GM12878 (cell line): ENCODE measurements around the gene ARFGAP3. TPM values are rescaled to one million over a fixed set of nuclear protein-coding genes. Genes with fewer than 3 reads are reported as not detected.

Source experiments
- BACH1 ChIP-seq: fragments of 450-650 bp; IDR thresholded peaks from 2 replicates; pipeline ENCODE4 v1.6.1; 2017; ENCODE audit warnings: mild to moderate bottlenecking, borderline replicate concordance
- CBX5 ChIP-seq: sonication (generic); IDR thresholded peaks from 2 replicates; pipeline ENCODE4 v1.6.1; 2016; ENCODE audit warnings: low read depth, moderate library complexity, mild to moderate bottlenecking, inconsistent platforms
- CHD2 ChIP-seq: IDR thresholded peaks from 2 replicates; pipeline ENCODE4 v1.6.1; 2011; ENCODE audit warnings: low read depth, low read length, improper control_type of control experiment, borderline replicate concordance
- CREB1 ChIP-seq: IDR thresholded peaks from 2 replicates; pipeline ENCODE4 v1.6.1; 2012; ENCODE audit warnings: low read depth, mild to moderate bottlenecking, inconsistent platforms
- EP300 ChIP-seq, 2 experiments: fragments of 150-350 bp in 1 of 2; IDR thresholded peaks; 2 replicates each; pipeline ENCODE4 v1.6.1; 2011 to 2012; ENCODE audit warnings: low read depth in 2 of 2, low read length in 2 of 2, borderline replicate concordance in 1 of 2, improper control_type of control experiment in 1 of 2, inconsistent platforms in 1 of 2; ENCODE audit not compliant: control insufficient read depth in 1 of 2
- GATAD2B ChIP-seq: fragments of 450-650 bp; conservative IDR thresholded peaks from 2 replicates; pipeline ENCODE4 v1.6.1; 2017; ENCODE audit warnings: low read depth, mild to moderate bottlenecking, moderate library complexity
- HDGF ChIP-seq: fragments of 450-650 bp; IDR thresholded peaks from 2 replicates; pipeline ENCODE4 v1.6.1; 2016; ENCODE audit warnings: antibody characterized with exemption
- JUND ChIP-seq: IDR thresholded peaks from 2 replicates; pipeline ENCODE4 v1.6.1; 2012; ENCODE audit warnings: low read depth, mild to moderate bottlenecking, low read length, improper control_type of control experiment, moderate library complexity
- LARP7 ChIP-seq: fragments of 450-650 bp; IDR thresholded peaks from 2 replicates; pipeline ENCODE4 v1.6.1; 2017; ENCODE audit warnings: mild to moderate bottlenecking
- NFIC ChIP-seq: IDR thresholded peaks from 2 replicates; pipeline ENCODE4 v1.6.1; 2012; ENCODE audit warnings: low read depth, mild to moderate bottlenecking, inconsistent platforms, low read length, moderate library complexity
- NFXL1 ChIP-seq: fragments of 450-650 bp; IDR thresholded peaks from 2 replicates; pipeline ENCODE4 v1.6.1; 2017; ENCODE audit warnings: antibody characterized with exemption, mild to moderate bottlenecking, borderline replicate concordance
- NKRF ChIP-seq: fragments of 450-650 bp; conservative IDR thresholded peaks from 2 replicates; pipeline ENCODE4 v1.6.1; 2017; ENCODE audit warnings: mild to moderate bottlenecking, moderate library complexity
- RAD21 ChIP-seq: IDR thresholded peaks from 2 replicates; pipeline ENCODE4 v1.6.1; 2011; ENCODE audit warnings: mild to moderate bottlenecking, low read depth, low read length, moderate library complexity; ENCODE audit not compliant: insufficient read depth
- RBBP5 ChIP-seq: fragments of 200-600 bp; sonication (generic); conservative IDR thresholded peaks from 2 replicates; pipeline ENCODE4 v1.6.1; 2016
- RFX5 ChIP-seq: IDR thresholded peaks from 2 replicates; pipeline ENCODE4 v1.6.1; 2011; ENCODE audit warnings: low read depth, low read length, improper control_type of control experiment
- SIN3A ChIP-seq: IDR thresholded peaks from 2 replicates; pipeline ENCODE4 v1.6.1; 2012; ENCODE audit warnings: low read depth, low read length, improper control_type of control experiment
- SPI1 ChIP-seq: IDR thresholded peaks from 2 replicates; pipeline ENCODE4 v1.6.1; 2011; ENCODE audit warnings: low read depth, mild to moderate bottlenecking, low read length, moderate library complexity, borderline replicate concordance; ENCODE audit not compliant: insufficient read depth
- SRF ChIP-seq, 2 experiments: IDR thresholded peaks; 2 replicates each; pipeline ENCODE4 v1.6.1; 2011; ENCODE audit warnings: low read depth in 2 of 2, low read length in 2 of 2, mild to moderate bottlenecking in 1 of 2, moderate library complexity in 1 of 2
- STAT1 ChIP-seq: fragments of 450-650 bp; conservative IDR thresholded peaks from 2 replicates; pipeline ENCODE4 v1.6.1; 2014; ENCODE audit warnings: antibody characterized with exemption, mild to moderate bottlenecking
- TARDBP ChIP-seq: IDR thresholded peaks from 2 replicates; pipeline ENCODE4 v1.6.1; 2016; ENCODE audit warnings: borderline replicate concordance
- WRNIP1 ChIP-seq: IDR thresholded peaks from 2 replicates; pipeline ENCODE4 v1.6.1; 2011; ENCODE audit warnings: low read depth, low read length, improper control_type of control experiment, borderline replicate concordance
- YBX1 ChIP-seq: fragments of 450-650 bp; IDR thresholded peaks from 2 replicates; pipeline ENCODE4 v1.6.1; 2016; ENCODE audit warnings: antibody characterized with exemption
- ZNF207 ChIP-seq: fragments of 450-650 bp; IDR thresholded peaks from 2 replicates; pipeline ENCODE4 v1.6.1; 2014; ENCODE audit warnings: antibody characterized with exemption, mild to moderate bottlenecking, borderline replicate concordance
- ZNF24 ChIP-seq: fragments of 450-650 bp; IDR thresholded peaks from 2 replicates; pipeline ENCODE4 v1.6.1; 2017; ENCODE audit warnings: antibody characterized with exemption, mild to moderate bottlenecking
- ZNF274 ChIP-seq: IDR thresholded peaks from one replicate; pipeline ENCODE4 v1.8.0; 2011; ENCODE audit not compliant: insufficient read length, insufficient read depth
- ZNF384 ChIP-seq: IDR thresholded peaks from 2 replicates; pipeline ENCODE4 v1.6.1; 2012; ENCODE audit warnings: low read depth, mild to moderate bottlenecking, low read length, improper control_type of control experiment, borderline replicate concordance
- polyA plus RNA-seq, 11 experiments: library from polyadenylated mRNA; depleted of rRNA in 4 of 11; unstranded in 6 of 11; stranded (reverse) in 5 of 11; fragments of >200 nt; fragmentation: Nextera tagmentation in 4 of 11; fragmentation: Illumina TruSeq in 1 of 11; extraction: Ambion mirVana in 4 of 11; extraction: Trizol in 1 of 11; gene quantifications; 1 replicate in 1 of 11; 2 replicates in 10 of 11; pipeline versions ENCODE4 v1.2.1 to v1.2.3, GENCODE V29; 2011 to 2016; ENCODE audit warnings: inconsistent platforms in 2 of 11, missing spikeins in 2 of 11, low read depth in 1 of 11
- total RNA-seq, 4 experiments: library from RNA; depleted of rRNA in 3 of 4; stranded (reverse); fragments of >200 nt in 3 of 4; fragmentation: Illumina TruSeq in 1 of 4; extraction: Trizol in 1 of 4; gene quantifications; 2 replicates each; pipeline versions ENCODE4 v1.2.1 to v1.2.3, GENCODE V29; 2013 to 2021
- TF ChIP-seq, protein P1 (sequence below): fragments of 450-650 bp; IDR thresholded peaks from 2 replicates; pipeline ENCODE4 v1.6.1; 2017; ENCODE audit warnings: mild to moderate bottlenecking
- TF ChIP-seq, protein P2 (sequence below): IDR thresholded peaks from 2 replicates; pipeline ENCODE4 v1.6.1; 2012; ENCODE audit warnings: low read depth, low read length, improper control_type of control experiment

The ARFGAP3 gene
- total and polyA plus RNA-seq, 10 of the 15 experiments (the other 5 are each of a cell fraction or from before 2014, with no cell fraction given) = 29.7 to 50.8 (median 39.5) TPM

- TF ChIP-seq CHD2 = peak; percentile 57; the same call in 1 of the 2 replicates
- no peak for TF ChIP-seq YBX1
- TF ChIP-seq, protein P1, sequence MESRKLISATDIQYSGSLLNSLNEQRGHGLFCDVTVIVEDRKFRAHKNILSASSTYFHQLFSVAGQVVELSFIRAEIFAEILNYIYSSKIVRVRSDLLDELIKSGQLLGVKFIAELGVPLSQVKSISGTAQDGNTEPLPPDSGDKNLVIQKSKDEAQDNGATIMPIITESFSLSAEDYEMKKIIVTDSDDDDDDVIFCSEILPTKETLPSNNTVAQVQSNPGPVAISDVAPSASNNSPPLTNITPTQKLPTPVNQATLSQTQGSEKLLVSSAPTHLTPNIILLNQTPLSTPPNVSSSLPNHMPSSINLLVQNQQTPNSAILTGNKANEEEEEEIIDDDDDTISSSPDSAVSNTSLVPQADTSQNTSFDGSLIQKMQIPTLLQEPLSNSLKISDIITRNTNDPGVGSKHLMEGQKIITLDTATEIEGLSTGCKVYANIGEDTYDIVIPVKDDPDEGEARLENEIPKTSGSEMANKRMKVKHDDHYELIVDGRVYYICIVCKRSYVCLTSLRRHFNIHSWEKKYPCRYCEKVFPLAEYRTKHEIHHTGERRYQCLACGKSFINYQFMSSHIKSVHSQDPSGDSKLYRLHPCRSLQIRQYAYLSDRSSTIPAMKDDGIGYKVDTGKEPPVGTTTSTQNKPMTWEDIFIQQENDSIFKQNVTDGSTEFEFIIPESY = no peak
- TF ChIP-seq NKRF = no peak
- peak; percentile 61; the same call in 1 of the 2 replicates for TF ChIP-seq ZNF207
- TF ChIP-seq TARDBP = peak; percentile 38; the same call in 1 of the 2 replicates
- TF ChIP-seq ZNF274 = no peak
- TF ChIP-seq SPI1 = peak; percentile 99
- no peak for TF ChIP-seq NFXL1
- peak; percentile 17; the same call in 1 of the 2 replicates for TF ChIP-seq LARP7
- TF ChIP-seq GATAD2B = peak; percentile 99
- TF ChIP-seq SIN3A = no peak
- 0 out of 2 replicates have a peak, but pooled peaks have one; percentile 5 for TF ChIP-seq CREB1
- TF ChIP-seq ZNF384 = no peak
- peak in 1 of 2 experiments; percentile 60; a peak in 1 of 4 replicates for TF ChIP-seq SRF (IDR thresholded peaks at IDR 0.05; ENCODE audit: low read depth in 2 of 2, low read length in 2 of 2)
- TF ChIP-seq ZNF24 = peak; percentile 44; the same call in 1 of the 2 replicates
- no peak for TF ChIP-seq RFX5
- peak; percentile 40; the same call in 1 of the 2 replicates for TF ChIP-seq HDGF
- peak; percentile 92 for TF ChIP-seq NFIC
- no peak for TF ChIP-seq WRNIP1
- TF ChIP-seq JUND = no peak
- TF ChIP-seq STAT1 = no peak
- TF ChIP-seq, protein P2, sequence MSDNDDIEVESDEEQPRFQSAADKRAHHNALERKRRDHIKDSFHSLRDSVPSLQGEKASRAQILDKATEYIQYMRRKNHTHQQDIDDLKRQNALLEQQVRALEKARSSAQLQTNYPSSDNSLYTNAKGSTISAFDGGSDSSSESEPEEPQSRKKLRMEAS = peak; percentile 33; the same call in 1 of the 2 replicates
- TF ChIP-seq BACH1 = peak; percentile 86; the same call in 1 of the 2 replicates
- peak; percentile 75 to 82 for TF ChIP-seq EP300 (IDR thresholded peaks at IDR 0.05; ENCODE audit: borderline replicate concordance in 1 of 2, control insufficient read depth in 1 of 2, low read depth in 2 of 2, low read length in 2 of 2)
- TF ChIP-seq RAD21 = no peak
- no peak for TF ChIP-seq CBX5
- no peak for TF ChIP-seq RBBP5
These were observed 87.3 kb downstream of the ARFGAP3 start (continued) for GRCh38 chr22:42769574-42770447.
